Stimulated activated CD4-positive, alpha-beta T cell treated with anti-CD3 and anti-CD28 coated beads, Interleukin-2, amount 100 ng/mL, for 48 hours (primary cell): ENCODE data around the gene NR5A1.

ENCODE experiments used
- DNase-seq, 2 donors: peaks; one replicate each; pipeline ENCODE4 v3.0.0-alpha.2; 2020

The NR5A1 gene

GRCh38 chr9:124437086-124437485, 70.1 kb downstream of the NR5A1 start:
- DNase-seq, result no peak

- DNase-seq, result no peak
Measured at GRCh38 chr9:124436320-124436719, 70.9 kb downstream of the NR5A1 start.
